ENCODE results near the gene SND1. TPM values are rescaled to one million over a fixed set of nuclear protein-coding genes. Genes with fewer than 3 reads are reported as not detected.

SND1 gene
- total RNA-seq, 2 donors from 2014 or later: 146 to 155 TPM

- WGBS, 2 donors: 79 to 92% methylated on average over 6 of the region's 6 CpGs
- H3K27ac ChIP-seq: no peak overlapping the region
- no peaks in the 10 kb centered on the region for H3K27me3 ChIP-seq
- DNase-seq (no peak), ATAC-seq (no peak)
- TF ChIP-seq POLR2A (IDR thresholded peaks at IDR 0.05) (no peak), CTCF (IDR thresholded peaks at IDR 0.05) (no peak)
- intact Hi-C loops (cut with DNase I): no loop called here
- no peaks in the 10 kb centered on the region for H3K4me1 ChIP-seq
- H3K4me3 ChIP-seq: no peak overlapping the region
- H3K36me3 ChIP-seq (replicated peaks in 1 of 2; ENCODE audit: insufficient read depth in 1 of 2, low read depth in 2 of 2): peaks cover 0 to 8% of the 10 kb centered on the region in 2 donors
- H3K9me3 ChIP-seq: no peaks in the 10 kb centered on the region
Observed at GRCh38 chr7:127993317-127993716, 341.3 kb downstream of the SND1 start.

GRCh38 chr7:127993987-127994386 is 342.0 kb downstream of the SND1 start:
- Histone ChIP-seq H3K27ac (no peak overlapping the region), H3K27me3 (no peaks in the 10 kb centered on the region), H3K4me3 (no peak overlapping the region), H3K9me3 (no peaks in the 10 kb centered on the region), H3K4me1 (peaks cover 5% of the 10 kb centered on the region), H3K36me3 (replicated peaks in 1 of 2; ENCODE audit: insufficient read depth in 1 of 2, low read depth in 2 of 2) (peaks cover 0 to 8% of the 10 kb centered on the region in 2 donors)
- ATAC-seq (no peak), DNase-seq (no peak)
- TF ChIP-seq CTCF (IDR thresholded peaks at IDR 0.05) (no peak), POLR2A (IDR thresholded peaks at IDR 0.05) (no peak)
- intact Hi-C loops (cut with DNase I): no loop called here
- WGBS, 2 donors: 89 to 94% methylated on average over 5 of the region's 5 CpGs

- WGBS, 2 donors: 44 to 55% methylated on average over 3 of the region's 3 CpGs
- H3K4me1 ChIP-seq: peaks cover 5% of the 10 kb centered on the region
- H3K27ac ChIP-seq: peak overlapping the region in 1 of 4 donors; percentile 14
- ATAC-seq (no peak), DNase-seq (no peak)
- H3K4me3 ChIP-seq: no peak overlapping the region
- intact Hi-C loops (cut with DNase I): no loop called here
- TF ChIP-seq POLR2A (IDR thresholded peaks at IDR 0.05) (no peak), CTCF (IDR thresholded peaks at IDR 0.05) (no peak)
- peaks cover 0 to 8% of the 10 kb centered on the region in 2 donors for H3K36me3 ChIP-seq (replicated peaks in 1 of 2; ENCODE audit: insufficient read depth in 1 of 2, low read depth in 2 of 2)
- no peaks in the 10 kb centered on the region for H3K27me3 ChIP-seq
- no peaks in the 10 kb centered on the region for H3K9me3 ChIP-seq
Observed at GRCh38 chr7:127995156-127995880, 343.3 kb downstream of the SND1 start.

- no peak overlapping the region for H3K4me3 ChIP-seq
- H3K4me1 ChIP-seq: peaks cover 10% of the 10 kb centered on the region
- no peak for ATAC-seq
- H3K36me3 ChIP-seq (replicated peaks in 1 of 2; ENCODE audit: insufficient read depth in 1 of 2, low read depth in 2 of 2): peaks cover 0 to 6% of the 10 kb centered on the region in 2 donors
- no peaks in the 10 kb centered on the region for H3K9me3 ChIP-seq
- no peak for DNase-seq
- no peaks in the 10 kb centered on the region for H3K27me3 ChIP-seq
- H3K27ac ChIP-seq: peak overlapping the region in 1 of 4 donors; percentile 14
- TF ChIP-seq POLR2A (IDR thresholded peaks at IDR 0.05) (no peak), CTCF (IDR thresholded peaks at IDR 0.05) (no peak)
- intact Hi-C loops (cut with DNase I): no loop called here
- WGBS, 2 donors: 72 to 81% methylated on average over 3 of the region's 3 CpGs
Observed at GRCh38 chr7:127995881-127996215, 343.9 kb downstream of the SND1 start.

Data from body of pancreas (tissue), 4 donors.